Pancreas (tissue), 10 donors: ENCODE results near the gene EPB41. TPM values are rescaled to one million over a fixed set of nuclear protein-coding genes. Genes with fewer than 3 reads are reported as not detected.
"Not testable (repeated sequence)": the region's sequence is repeated elsewhere in the genome, so short reads cannot be mapped to it uniquely, and the experiment has no call there.

Source experiments
- ATAC-seq, 4 donors: fragments of 200-7000 bp; cut with Tn5 transposase; one replicate each; pipeline versions ENCODE4 v1.8.0 to v1.9.1; 2020; ENCODE audit warnings: mild to moderate bottlenecking in 4 of 4, moderate library complexity in 4 of 4
- DNase-seq, 6 donors: peaks; one replicate each; pipeline ENCODE4 v3.0.0-alpha.2; 2020
- FAIRE-seq: peaks from 2 replicates; lab custom pipeline; 2012; peaks lifted over from hg19 to GRCh38; lab: Jason Lieb, UNC
- H3K27ac ChIP-seq, 4 donors: fragments of 200-600 bp; sonication (generic); 1 replicate in 3 of 4; 2 replicates in 1 of 4; pipeline versions ENCODE4 v1.5.0 to v1.8.0; 2020
- H3K27me3 ChIP-seq, 4 donors: fragments of 200-600 bp; one replicate each; pipeline ENCODE4 v1.8.0; 2021
- H3K36me3 ChIP-seq, 3 donors: fragments of 200-600 bp; sonication (generic) in 1 of 3; one replicate each; pipeline versions ENCODE4 v1.5.0 to v1.8.0; 2020 to 2021
- H3K4me1 ChIP-seq, 3 donors: fragments of 200-600 bp; one replicate each; pipeline ENCODE4 v1.8.0; 2021
- H3K4me3 ChIP-seq, 4 donors: fragments of 200-600 bp; sonication (generic) in 2 of 4; one replicate each; pipeline versions ENCODE4 v1.5.0 to v1.8.0; 2020 to 2021
- H3K9me3 ChIP-seq, 4 donors: fragments of 200-600 bp; one replicate each; pipeline ENCODE4 v1.8.0; 2021
- WGBS, 2 donors: extraction: QIAGEN DNeasy Blood & Tissue Kit; methylation state at CpG; one replicate each; pipeline ENCODE4 v1.1.7; 2013; 5-methylcytosine and 5-hydroxymethylcytosine counted together
- intact Hi-C, 3 donors: fragments of 100-400 bp; cut with DNase I; formaldehyde crosslinking; loops; one replicate each; pipeline versions ENCODE4 v1.11.1 to v1.14.2; 2022
- polyA plus RNA-seq, 2 donors: library from polyadenylated mRNA; stranded (reverse); fragments of 200-250 nt; gene quantifications; one replicate each; pipeline ENCODE4 v1.2.3, GENCODE V29; 2013
- total RNA-seq, 6 donors: library from RNA; stranded (reverse); fragmentation: NEBNext Ultra II Directional in 4 of 6; extraction: Animal tissue kit (Norgen Biotek cat#: 25700) in 4 of 6; gene quantifications; one replicate each; pipeline versions ENCODE4 v1.2.1 to v1.2.4, GENCODE V29; 2021 to 2023
- TF ChIP-seq, protein P1 (sequence below), 4 donors: fragments of 200-600 bp; sonication (generic) in 3 of 4; IDR thresholded peaks; one replicate each; pipeline versions ENCODE4 v1.5.0 to v1.8.0; 2021; ENCODE audit warnings: antibody characterized with exemption in 4 of 4
- donor health status: healthy with polysubstance abuse.
- donor health status: DM: no; HTN: no; CAD: no; lungs with moderate emphysema.
- donor health status: DM: no; HTN: no; CAD: no.
- donor health status: control.
- donor health status: control.
- donor health status: Bipolar disorder and iron deficiency.
- donor health status: DM: yes; HTN: yes; CAD: no.
- donor health status: DM: no; HTN: no; CAD: no.
- donor health status: DM: no; HTN: no; CAD: no.
- donor health status: DM: yes; HTN: yes; CAD: no.

EPB41 gene
- total and polyA plus RNA-seq, 8 donors = 9.1 to 39.8 (median 23.2) TPM

DNA sequence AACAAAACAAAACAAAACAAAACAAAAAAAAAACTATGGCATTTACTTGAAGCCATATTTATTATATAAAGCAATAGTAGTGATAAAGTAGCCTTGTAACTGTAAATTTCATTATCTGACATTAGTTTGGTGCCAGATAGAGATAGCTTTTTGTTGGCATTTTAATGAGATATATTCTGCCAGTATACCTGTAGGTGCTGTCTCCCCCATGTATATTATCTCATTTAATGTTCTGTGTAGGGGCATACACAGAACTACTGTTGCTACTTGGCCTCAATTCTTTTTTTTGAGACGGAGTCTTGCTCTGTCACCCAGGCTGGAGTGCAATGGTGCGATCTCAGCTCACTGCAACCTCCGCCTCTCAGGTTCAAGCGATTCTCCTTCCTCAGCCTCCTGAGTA, 141.9 kb downstream of the EPB41 start:
- 95% methylated on average over 4 of the region's 4 CpGs for WGBS, 2 donors

DNA sequence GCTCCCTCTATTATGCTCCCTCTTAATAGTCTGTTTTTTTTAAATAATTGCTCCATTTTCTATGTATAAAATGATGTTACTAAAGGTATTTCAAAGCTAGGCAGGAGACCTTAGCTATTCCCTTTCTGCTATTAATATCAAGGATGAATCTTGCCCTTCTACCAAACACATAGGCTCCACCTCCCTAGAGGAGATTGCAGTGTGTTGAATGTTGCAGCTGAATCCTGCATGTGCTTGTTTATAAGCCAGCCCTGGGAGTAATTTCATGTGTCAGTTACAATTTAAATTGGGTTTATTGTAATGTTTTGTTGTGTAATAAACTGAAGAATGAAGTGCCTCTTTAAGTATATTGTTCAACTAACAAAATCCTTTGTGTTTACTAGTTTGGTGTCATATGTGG, 143.3 kb downstream of the EPB41 start:
- Histone ChIP-seq H3K36me3 (peaks cover 0 to 5% (median 0%) of the 10 kb centered on the region in 3 donors), H3K9me3 (no peaks in the 10 kb centered on the region), H3K27me3 (no peaks in the 10 kb centered on the region), H3K27ac (no peak overlapping the region), H3K4me1 (no peaks in the 10 kb centered on the region), H3K4me3 (no peak overlapping the region)
- intact Hi-C loops = no loop called here
- no peak for FAIRE-seq
- DNase-seq = no peak
- ATAC-seq = no peak
- TF ChIP-seq, protein P1, sequence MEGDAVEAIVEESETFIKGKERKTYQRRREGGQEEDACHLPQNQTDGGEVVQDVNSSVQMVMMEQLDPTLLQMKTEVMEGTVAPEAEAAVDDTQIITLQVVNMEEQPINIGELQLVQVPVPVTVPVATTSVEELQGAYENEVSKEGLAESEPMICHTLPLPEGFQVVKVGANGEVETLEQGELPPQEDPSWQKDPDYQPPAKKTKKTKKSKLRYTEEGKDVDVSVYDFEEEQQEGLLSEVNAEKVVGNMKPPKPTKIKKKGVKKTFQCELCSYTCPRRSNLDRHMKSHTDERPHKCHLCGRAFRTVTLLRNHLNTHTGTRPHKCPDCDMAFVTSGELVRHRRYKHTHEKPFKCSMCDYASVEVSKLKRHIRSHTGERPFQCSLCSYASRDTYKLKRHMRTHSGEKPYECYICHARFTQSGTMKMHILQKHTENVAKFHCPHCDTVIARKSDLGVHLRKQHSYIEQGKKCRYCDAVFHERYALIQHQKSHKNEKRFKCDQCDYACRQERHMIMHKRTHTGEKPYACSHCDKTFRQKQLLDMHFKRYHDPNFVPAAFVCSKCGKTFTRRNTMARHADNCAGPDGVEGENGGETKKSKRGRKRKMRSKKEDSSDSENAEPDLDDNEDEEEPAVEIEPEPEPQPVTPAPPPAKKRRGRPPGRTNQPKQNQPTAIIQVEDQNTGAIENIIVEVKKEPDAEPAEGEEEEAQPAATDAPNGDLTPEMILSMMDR (IDR thresholded peaks at IDR 0.05) = no peak

More for the DNA sequence above, 141.9 kb downstream of the EPB41 start:
- Histone ChIP-seq H3K27me3 (no peaks in the 10 kb centered on the region), H3K4me1 (no peaks in the 10 kb centered on the region), H3K9me3 (no peaks in the 10 kb centered on the region), H3K4me3 (no peak overlapping the region), H3K36me3 (peaks cover 0 to 5% (median 0%) of the 10 kb centered on the region in 3 donors), H3K27ac (no peak overlapping the region)
- ATAC-seq (no peak), DNase-seq (no peak), FAIRE-seq (no peak)
- TF ChIP-seq, protein P1 (IDR thresholded peaks at IDR 0.05) = no peak
- intact Hi-C loops = no loop called here

DNA sequence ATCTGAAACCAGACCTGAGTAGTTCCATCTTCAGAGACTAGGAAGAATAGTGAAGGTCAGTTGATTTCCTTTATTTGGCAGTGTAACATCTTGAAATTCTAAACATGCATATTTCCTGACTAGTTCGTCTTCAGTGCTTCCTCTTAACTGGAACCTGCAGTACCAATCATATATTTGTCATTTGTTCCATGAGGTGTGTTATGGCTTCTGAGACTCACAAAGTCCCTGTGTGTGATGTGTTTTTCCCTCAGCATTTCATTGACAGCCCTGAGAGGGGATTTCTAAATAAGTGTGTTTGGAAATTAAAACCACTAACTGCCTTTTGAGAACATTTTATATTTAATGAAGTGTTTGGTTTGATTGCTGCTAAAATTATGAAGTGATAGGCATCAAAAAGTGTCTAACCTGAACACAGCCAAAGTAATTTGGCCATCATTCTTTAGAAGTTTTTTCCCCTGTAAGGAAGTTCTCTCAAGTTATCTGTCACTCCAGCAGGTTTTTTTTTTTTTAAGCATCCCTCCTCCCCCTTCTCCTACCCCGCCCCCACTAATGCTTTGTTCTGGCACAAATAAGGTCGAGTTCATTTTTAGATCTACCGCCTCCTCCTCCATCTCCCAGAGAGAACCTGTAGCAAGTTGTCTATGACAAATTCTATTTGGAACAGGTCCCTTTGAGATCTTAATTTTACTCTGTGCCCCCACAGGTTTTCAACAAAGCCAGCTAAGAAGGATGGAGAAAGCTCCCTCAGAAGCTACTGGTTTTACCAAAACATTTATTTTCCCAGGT, 148.0 kb downstream of the EPB41 start:
- no peaks in the 10 kb centered on the region for H3K9me3 ChIP-seq
- WGBS, 2 donors = 71 to 81% methylated on average over 4 of the region's 4 CpGs

DNA sequence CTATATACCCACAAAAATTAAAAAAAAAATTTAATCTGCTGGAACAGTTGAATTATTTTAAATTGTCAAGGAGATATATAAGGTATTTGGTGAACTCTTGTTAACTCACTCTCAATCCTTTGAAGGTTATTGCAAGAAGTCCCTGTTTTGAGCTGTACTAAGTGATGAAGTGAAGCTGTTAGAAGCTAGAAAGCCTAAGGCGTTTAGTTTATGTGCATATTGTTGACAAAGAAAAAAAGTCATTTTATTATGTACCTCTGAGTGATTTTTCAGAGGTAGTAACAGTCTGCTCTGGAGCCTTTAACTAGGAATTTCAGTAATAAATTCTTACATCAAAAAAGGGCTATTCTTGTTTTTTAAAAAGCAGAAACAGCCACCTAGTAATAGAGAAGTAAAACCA, 149.7 kb downstream of the EPB41 start:
- 79 to 85% methylated on average over 1 of the region's 1 CpG for WGBS, 2 donors
- H3K9me3 ChIP-seq = no peaks in the 10 kb centered on the region
- TF ChIP-seq, protein P1 (IDR thresholded peaks at IDR 0.05) = no peak
- no peak overlapping the region for H3K27ac ChIP-seq
- no peak for ATAC-seq
- no peaks in the 10 kb centered on the region for H3K27me3 ChIP-seq
- no peaks in the 10 kb centered on the region for H3K4me1 ChIP-seq
- peaks cover 0 to 5% (median 0%) of the 10 kb centered on the region in 3 donors for H3K36me3 ChIP-seq
- intact Hi-C loops = no loop called here
- no peak for DNase-seq
- no peak overlapping the region for H3K4me3 ChIP-seq
- no peak for FAIRE-seq

More for the DNA sequence above, 148.0 kb downstream of the EPB41 start:
- Histone ChIP-seq H3K4me1 (no peaks in the 10 kb centered on the region), H3K36me3 (peaks cover 0 to 5% (median 0%) of the 10 kb centered on the region in 3 donors), H3K4me3 (no peak overlapping the region), H3K27me3 (no peaks in the 10 kb centered on the region), H3K27ac (no peak overlapping the region)
- DNase-seq (no peak), FAIRE-seq (no peak), ATAC-seq (no peak)
- intact Hi-C loops = no loop called here
- TF ChIP-seq, protein P1 (IDR thresholded peaks at IDR 0.05) = no peak

DNA sequence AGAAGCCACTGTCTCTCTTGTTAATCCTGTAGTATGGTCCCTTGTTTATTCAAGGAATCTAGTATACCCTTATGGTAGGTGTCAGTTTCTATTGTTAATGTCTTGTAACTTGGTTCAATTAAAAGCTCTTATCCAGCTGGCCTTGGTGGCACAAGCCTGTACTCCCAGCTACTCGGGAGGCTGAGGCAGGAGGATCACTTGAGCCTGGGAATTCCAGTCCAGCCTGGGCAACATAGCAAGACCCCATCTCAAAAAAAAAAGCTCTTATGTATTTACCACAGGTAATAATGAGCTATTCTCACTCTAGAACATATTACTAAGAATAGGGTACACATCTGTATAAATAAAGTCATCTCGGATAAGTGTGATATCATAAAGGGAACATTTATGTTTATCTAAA, 162.8 kb downstream of the EPB41 start:
- intact Hi-C loops = no loop called here

DNA sequence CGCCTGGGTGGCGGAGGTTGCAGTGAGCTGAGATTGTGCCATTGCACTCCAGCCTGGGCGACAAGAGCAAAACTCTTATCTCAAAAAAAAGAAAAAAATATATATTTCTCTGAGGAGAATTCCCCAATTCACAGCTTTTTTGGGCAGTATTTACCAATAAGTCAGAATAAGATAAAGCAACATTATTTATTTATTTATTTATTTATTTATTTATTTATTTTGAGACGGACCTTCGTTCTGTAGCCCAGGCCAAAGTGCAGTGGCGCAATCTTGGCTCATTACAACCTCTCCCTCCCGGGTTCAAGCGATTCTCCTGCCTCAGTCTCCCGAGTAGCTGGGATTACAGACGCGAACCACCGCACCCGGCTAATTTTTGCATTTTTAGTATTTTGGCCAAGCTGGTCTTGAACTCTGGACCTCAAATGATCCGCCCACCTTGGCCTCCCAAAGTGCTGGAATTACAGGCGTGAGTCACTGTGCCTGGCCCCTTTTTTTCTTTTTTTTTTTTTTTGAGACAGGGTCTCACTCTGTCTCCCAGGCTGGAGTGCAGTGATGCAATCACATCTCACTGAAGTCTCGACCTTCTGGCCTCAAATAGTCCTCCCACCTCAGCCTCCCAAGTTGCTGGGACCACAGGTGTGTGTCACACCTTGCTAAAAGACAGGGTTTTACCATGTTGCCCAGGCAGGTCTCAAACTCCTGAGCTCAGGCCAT, 165.7 kb downstream of the EPB41 start:
- DNase-seq, H3K4me3 ChIP-seq, H3K27me3 ChIP-seq, H3K4me1 ChIP-seq, H3K27ac ChIP-seq, FAIRE-seq, H3K36me3 ChIP-seq, intact Hi-C loops, H3K9me3 ChIP-seq, ATAC-seq: not testable (repeated sequence)
- WGBS, 2 donors = 90 to 91% methylated on average over 16 of the region's 16 CpGs

More for the DNA sequence above, 162.8 kb downstream of the EPB41 start:
- TF ChIP-seq, protein P1 (IDR thresholded peaks at IDR 0.05) = no peak
- H3K4me3 ChIP-seq = no peak overlapping the region
- H3K36me3 ChIP-seq = no peaks in the 10 kb centered on the region
- no peak for DNase-seq
- no peaks in the 10 kb centered on the region for H3K9me3 ChIP-seq
- H3K27ac ChIP-seq = no peak overlapping the region
- ATAC-seq = no peak
- 90 to 92% methylated on average over 2 of the region's 2 CpGs for WGBS, 2 donors
- no peaks in the 10 kb centered on the region for H3K27me3 ChIP-seq
- no peak for FAIRE-seq
- no peaks in the 10 kb centered on the region for H3K4me1 ChIP-seq
